IMR-90 (cell line): Measurements from ENCODE around the gene KIFC3. TPM values are rescaled to one million over a fixed set of nuclear protein-coding genes. Genes with fewer than 3 reads are reported as not detected.

Experiments
- ATAC-seq: fragments of 200-7000 bp; cut with Tn5 transposase; 2 replicates; pipeline ENCODE4 v1.9.1; 2020; ENCODE audit warnings: low read depth, mild to moderate bottlenecking, moderate library complexity
- BruUV-seq: library from RNA; stranded (reverse); fragments of 400-500 nt; replicated peaks from 2 replicates; lab custom pipeline; 2021; lab: Mats Ljungman, UMichigan
- CTCF ChIA-PET: fragments of 300-600 bp; formaldehyde crosslinking; extraction: SDS; loops from one replicate; lab custom pipeline; 2021; ENCODE audit warnings: antibody characterized with exemption; lab: Yijun Ruan, JAX
- POLR2A ChIA-PET: fragments of 300-600 bp; sonication (Branson Sonifier 250); formaldehyde crosslinking; loops from one replicate; lab custom pipeline; 2022; ENCODE audit warnings: antibody characterized with exemption; ENCODE audit not compliant: unreplicated experiment; lab: Charles Lee
- DNase-seq: peaks from one replicate; pipeline ENCODE4 v3.0.0; 2013
- H2AFZ ChIP-seq: replicated peaks from 2 replicates; pipeline ENCODE3; 2013; ENCODE audit warnings: low read length, mild to moderate bottlenecking; ENCODE audit not compliant: poor library complexity
- H2AK5ac ChIP-seq: 2 replicates; pipeline ENCODE4 v1.6.1; 2013; ENCODE audit warnings: low read depth, low read length, inconsistent platforms
- H2AK9ac ChIP-seq: replicated peaks from 2 replicates; pipeline ENCODE3; 2013; ENCODE audit warnings: mild to moderate bottlenecking, low read depth, low read length, moderate library complexity; ENCODE audit not compliant: poor library complexity
- H2BK120ac ChIP-seq: 2 replicates; pipeline ENCODE4 v1.6.1; 2013; ENCODE audit warnings: low read depth, low read length, inconsistent platforms
- H2BK15ac ChIP-seq: 3 replicates; pipeline ENCODE4 v1.6.1; 2013; ENCODE audit warnings: low read depth, low read length, inconsistent platforms
- H2BK20ac ChIP-seq: 2 replicates; pipeline ENCODE4 v1.6.1; 2013; ENCODE audit warnings: low read depth, mild to moderate bottlenecking, inconsistent platforms, low read length, moderate library complexity
- H2BK5ac ChIP-seq: 2 replicates; pipeline ENCODE4 v1.6.1; 2013; ENCODE audit warnings: mild to moderate bottlenecking, low read depth, low read length, inconsistent platforms; ENCODE audit not compliant: poor library complexity, severe bottlenecking
- H3K14ac ChIP-seq: replicated peaks from 2 replicates; pipeline ENCODE4 v1.6.1; 2013; ENCODE audit warnings: low read depth, low read length, inconsistent platforms
- H3K18ac ChIP-seq: 2 replicates; pipeline ENCODE4 v1.6.1; 2013; ENCODE audit warnings: low read depth, low read length, control low read depth
- H3K23ac ChIP-seq: 2 replicates; pipeline ENCODE4 v1.6.1; 2013; ENCODE audit warnings: low read depth, low read length, inconsistent platforms
- H3K27ac ChIP-seq: 2 replicates; pipeline ENCODE4 v1.5.1; 2013; ENCODE audit warnings: mild to moderate bottlenecking, control low read depth, low read length; ENCODE audit not compliant: insufficient read depth
- H3K27me3 ChIP-seq: 2 replicates; pipeline ENCODE4 v1.6.1; 2013; ENCODE audit warnings: low read length; ENCODE audit not compliant: control insufficient read depth, insufficient read depth
- H3K36me3 ChIP-seq: 2 replicates; pipeline ENCODE4 v1.6.1; 2013; ENCODE audit warnings: low read length, mixed read lengths; ENCODE audit not compliant: control insufficient read depth, insufficient read depth
- H3K4ac ChIP-seq: 2 replicates; pipeline ENCODE4 v1.6.1; 2013; ENCODE audit warnings: low read depth, low read length, inconsistent platforms
- H3K4me1 ChIP-seq: 2 replicates; pipeline ENCODE4 v1.6.1; 2013; ENCODE audit warnings: low read length, mixed read lengths; ENCODE audit not compliant: control insufficient read depth, insufficient read depth
- H3K4me2 ChIP-seq: 2 replicates; pipeline ENCODE4 v1.6.1; 2013; ENCODE audit warnings: low read depth, mild to moderate bottlenecking, control low read depth, low read length, moderate library complexity
- H3K4me3 ChIP-seq: 2 replicates; pipeline ENCODE4 v1.5.1; 2013; ENCODE audit warnings: low read depth, mild to moderate bottlenecking, control low read depth, low read length, moderate library complexity; ENCODE audit not compliant: insufficient read depth
- H3K56ac ChIP-seq: 2 replicates; pipeline ENCODE4 v1.6.1; 2013; ENCODE audit warnings: low read length, inconsistent platforms; ENCODE audit not compliant: insufficient read depth; ENCODE audit errors: extremely low read depth
- H3K79me1 ChIP-seq, 2 experiments: 2 replicates each; pipeline ENCODE4 v1.6.1; 2013; ENCODE audit warnings: low read length in 2 of 2, inconsistent platforms in 1 of 2, low read depth in 1 of 2
- H3K9ac ChIP-seq: 2 replicates; pipeline ENCODE4 v1.6.1; 2013; ENCODE audit warnings: low read depth, low read length, control low read depth
- H3K9me1 ChIP-seq: 2 replicates; pipeline ENCODE4 v1.6.1; 2013; ENCODE audit warnings: low read length, inconsistent platforms; ENCODE audit not compliant: insufficient read depth
- H3K9me3 ChIP-seq: 2 replicates; pipeline ENCODE4 v1.6.1; 2013; ENCODE audit warnings: low read length; ENCODE audit not compliant: control insufficient read depth, insufficient read depth
- H4K20me1 ChIP-seq: 2 replicates; pipeline ENCODE4 v1.6.1; 2013; ENCODE audit warnings: low read length, inconsistent platforms; ENCODE audit not compliant: insufficient read depth
- H4K5ac ChIP-seq: 2 replicates; pipeline ENCODE4 v1.6.1; 2013; ENCODE audit warnings: mild to moderate bottlenecking, low read depth, low read length, control low read depth
- H4K8ac ChIP-seq, 2 experiments: 2 replicates each; pipeline ENCODE4 v1.6.1; 2013; ENCODE audit warnings: low read depth in 2 of 2, low read length in 2 of 2, control low read depth in 1 of 2, inconsistent platforms in 1 of 2
- H4K91ac ChIP-seq: 2 replicates; pipeline ENCODE4 v1.6.1; 2013; ENCODE audit warnings: low read depth, low read length, inconsistent platforms; ENCODE audit not compliant: insufficient read depth
- BHLHE40 ChIP-seq: fragments of 150-350 bp; IDR thresholded peaks from 2 replicates; pipeline ENCODE4 v1.6.1; 2016; ENCODE audit warnings: mild to moderate bottlenecking, low read depth, low read length
- CEBPB ChIP-seq: IDR thresholded peaks from 2 replicates; pipeline ENCODE4 v1.6.1; 2012; ENCODE audit warnings: low read depth, low read length, improper control_type of control experiment
- CHD1 ChIP-seq: IDR thresholded peaks from 2 replicates; pipeline ENCODE4 v1.6.1; 2012; ENCODE audit warnings: low read depth, low read length, improper control_type of control experiment
- CTCF ChIP-seq: conservative IDR thresholded peaks from 2 replicates; pipeline ENCODE4 v1.5.1; 2012; ENCODE audit warnings: mild to moderate bottlenecking, low read depth, low read length, improper control_type of control experiment
- ELK1 ChIP-seq: fragments of 150-350 bp; IDR thresholded peaks from 2 replicates; pipeline ENCODE4 v1.6.1; 2016; ENCODE audit warnings: low read depth, mild to moderate bottlenecking, low read length, moderate library complexity, borderline replicate concordance
- FOS ChIP-seq: fragments of 150-350 bp; IDR thresholded peaks from 2 replicates; pipeline ENCODE4 v1.6.1; 2016; ENCODE audit warnings: low read depth, low read length
- MAFK ChIP-seq: IDR thresholded peaks from 2 replicates; pipeline ENCODE4 v1.6.1; 2012; ENCODE audit warnings: low read depth, low read length, improper control_type of control experiment
- MAZ ChIP-seq: IDR thresholded peaks from 2 replicates; pipeline ENCODE4 v1.6.1; 2012; ENCODE audit warnings: low read depth, mild to moderate bottlenecking, low read length, improper control_type of control experiment, moderate library complexity, borderline replicate concordance
- MXI1 ChIP-seq: IDR thresholded peaks from 2 replicates; pipeline ENCODE4 v1.6.1; 2012; ENCODE audit warnings: low read depth, mild to moderate bottlenecking, low read length, moderate library complexity, borderline replicate concordance
- NFE2L2 ChIP-seq: fragments of 150-350 bp; IDR thresholded peaks from 2 replicates; pipeline ENCODE4 v1.6.1; 2016; ENCODE audit warnings: low read depth, mild to moderate bottlenecking, low read length
- POLR2A ChIP-seq: IDR thresholded peaks from 2 replicates; pipeline ENCODE4 v1.6.1; 2012; ENCODE audit warnings: mild to moderate bottlenecking, low read depth, low read length
- RAD21 ChIP-seq: IDR thresholded peaks from 2 replicates; pipeline ENCODE4 v1.6.1; 2012; ENCODE audit warnings: low read length, improper control_type of control experiment
- RCOR1 ChIP-seq: IDR thresholded peaks from 2 replicates; pipeline ENCODE4 v1.6.1; 2012; ENCODE audit warnings: mild to moderate bottlenecking, low read length, improper control_type of control experiment; ENCODE audit not compliant: insufficient replicate concordance
- RFX5 ChIP-seq: IDR thresholded peaks from 2 replicates; pipeline ENCODE4 v1.8.0; 2012; ENCODE audit warnings: low read depth, mild to moderate bottlenecking, low read length, moderate library complexity
- SMC3 ChIP-seq: fragments of 150-350 bp; IDR thresholded peaks from 2 replicates; pipeline ENCODE4 v1.6.1; 2016; ENCODE audit warnings: low read depth, mild to moderate bottlenecking, antibody characterized with exemption, low read length, moderate library complexity
- WGBS, 2 experiments: methylation state at CpG; one replicate each; pipeline versions ENCODE4 v1.1.5 to v1.1.7; 2013; ENCODE audit warnings: missing lambda C conversion rate in 2 of 2; ENCODE audit not compliant: insufficient read length in 1 of 2; ENCODE audit errors: extremely low coverage in 2 of 2; 5-methylcytosine and 5-hydroxymethylcytosine counted together
- dilution Hi-C: fragments of 300-500 bp; cut with HindIII; formaldehyde crosslinking; loops from one replicate; pipeline ENCODE4 v1.14.3; 2018; ENCODE audit warnings: low sequenced_read_pairs; ENCODE audit not compliant: unreplicated experiment
- in situ Hi-C: fragments of 300-500 bp; cut with MboI; formaldehyde crosslinking; loops from 3 replicates; pipeline ENCODE4 v1.14.3; 2019; ENCODE audit warnings: low sequenced_read_pairs, inconsistent platforms, mixed read lengths
- intact Hi-C: fragments of 100-400 bp; cut with micrococcal nuclease; formaldehyde crosslinking; loops from 2 replicates; pipeline ENCODE4 v1.10.0; 2022
- polyA plus RNA-seq, 3 experiments: library from polyadenylated mRNA; depleted of rRNA; stranded (reverse); fragments of >200 nt; gene quantifications; 2 replicates each; pipeline ENCODE4 v1.2.3, GENCODE V29; 2012; ENCODE audit warnings: low replicate concordance in 1 of 3
- total RNA-seq: library from RNA; depleted of rRNA; stranded (reverse); fragments of >200 nt; gene quantifications from 2 replicates; pipeline ENCODE4 v1.2.3, GENCODE V29; 2012

The KIFC3 gene
- total and polyA plus RNA-seq, 2 of the 4 experiments (the other 2 are of a cell fraction), result 48.6 to 62.5 TPM

GRCh38 chr16:57750796-57751538, 51.3 kb downstream of the KIFC3 start:
- no peaks in the 10 kb centered on the region for H4K20me1 ChIP-seq
- no peak overlapping the region for H3K4ac ChIP-seq
- H3K27me3 ChIP-seq, result no peaks in the 10 kb centered on the region
- H3K9me1 ChIP-seq, result no peaks in the 10 kb centered on the region
- TF ChIP-seq MXI1, result no peak
- TF ChIP-seq BHLHE40, result no peak
- TF ChIP-seq CEBPB, result no peak
- TF ChIP-seq NFE2L2, result no peak
- no peak for TF ChIP-seq CHD1
- TF ChIP-seq POLR2A, result no peak
- TF ChIP-seq ELK1, result no peak
- no peak for TF ChIP-seq RCOR1
- no peak for TF ChIP-seq RAD21
- no peak for TF ChIP-seq RFX5
- TF ChIP-seq MAZ, result no peak
- TF ChIP-seq MAFK, result no peak
- TF ChIP-seq FOS, result no peak
- TF ChIP-seq SMC3, result no peak
- TF ChIP-seq CTCF, result no peak
- H3K4me2 ChIP-seq, result no peak overlapping the region
- no peak overlapping the region for H2BK20ac ChIP-seq
- in situ Hi-C loops (loop anchor here (10.0 kb wide), 2 partner anchors 114 to 254 kb away; partner anchors contain the start of genes USB1 and ZNF319), dilution Hi-C loops (no loop called here), intact Hi-C loops (no loop called here)
- WGBS, 2 experiments, result 88% methylated on average over 16 of the region's 24 CpGs; no CpG with 5 or more reads in 1 of the 2 experiments
- no TSS peak for BruUV-seq
- H3K23ac ChIP-seq, result no peak overlapping the region
- H2BK120ac ChIP-seq, result no peak overlapping the region
- H3K9me3 ChIP-seq, result no peaks in the 10 kb centered on the region
- no peak overlapping the region for H3K27ac ChIP-seq
- DNase-seq (no peak), ATAC-seq (no peak)
- H3K4me3 ChIP-seq, result no peak overlapping the region
- no peak overlapping the region for H2AK5ac ChIP-seq
- CTCF ChIA-PET, result no interaction called here
- H2BK5ac ChIP-seq, result no peak overlapping the region
- H4K91ac ChIP-seq, result no peak overlapping the region
- no peaks in the 10 kb centered on the region for H3K4me1 ChIP-seq
- no peak overlapping the region for H4K8ac ChIP-seq
- H3K9ac ChIP-seq, result no peak overlapping the region
- H3K14ac ChIP-seq, result no peak overlapping the region
- H4K5ac ChIP-seq, result no peak overlapping the region
- peaks cover 24% of the 10 kb centered on the region for H3K36me3 ChIP-seq
- no peak overlapping the region for H2BK15ac ChIP-seq
- no peak overlapping the region for H2AK9ac ChIP-seq
- H3K56ac ChIP-seq, result no peak overlapping the region
- H3K18ac ChIP-seq, result no peak overlapping the region
- no peak overlapping the region for H2AFZ ChIP-seq
- H3K79me1 ChIP-seq, result no peaks in the 10 kb centered on the region
- POLR2A ChIA-PET, result no interaction called here
